ENCODE data around the gene SNRNP70.
A peak's percentile ranks its signal among the peaks of the same experiment; 100 is the strongest.

Gene SNRNP70

GRCh38 chr19:49110567-49110966 is 25.3 kb downstream of the SNRNP70 start:
- H3K36me3 Mint-ChIP-seq (ENCODE audit: insufficient read depth) = peaks cover 24% of the 10 kb centered on the region
- no peak for DNase-seq (ENCODE audit: low spot score in 2 of 2)
- H3K9me3 Mint-ChIP-seq = no peaks in the 10 kb centered on the region
- H3K4me3 Mint-ChIP-seq = no peak overlapping the region
- no peak for ATAC-seq (replicated peaks; ENCODE audit: extremely low read depth, poor library complexity, severe bottlenecking)
- no peaks in the 10 kb centered on the region for H3K27me3 Mint-ChIP-seq
- peaks cover 19% of the 10 kb centered on the region for H3K4me1 Mint-ChIP-seq
- no peak overlapping the region for H3K27ac Mint-ChIP-seq (ENCODE audit: low read depth)

- DNase-seq (ENCODE audit: low spot score in 2 of 2) = no peak
- Mint-ChIP-seq H3K4me3 (no peak overlapping the region), H3K27me3 (no peaks in the 10 kb centered on the region), H3K9me3 (no peaks in the 10 kb centered on the region), H3K4me1 (peaks cover 21% of the 10 kb centered on the region), H3K36me3 (ENCODE audit: insufficient read depth) (peaks cover 20% of the 10 kb centered on the region), H3K27ac (ENCODE audit: low read depth) (no peak overlapping the region)
- ATAC-seq (replicated peaks; ENCODE audit: extremely low read depth, poor library complexity, severe bottlenecking) = no peak
These were observed 26.2 kb downstream of the SNRNP70 start for GRCh38 chr19:49111218-49111998.

- DNase-seq (ENCODE audit: low spot score in 2 of 2) (peak; percentile 67 to 72), ATAC-seq (replicated peaks; ENCODE audit: extremely low read depth, poor library complexity, severe bottlenecking) (peak; percentile 44)
- Mint-ChIP-seq H3K36me3 (ENCODE audit: insufficient read depth) (peaks cover 9% of the 10 kb centered on the region), H3K4me3 (peak within 1 kb of the TSS; percentile 78), H3K27me3 (no peaks in the 10 kb centered on the region), H3K9me3 (no peaks in the 10 kb centered on the region), H3K4me1 (peaks cover 29% of the 10 kb centered on the region), H3K27ac (ENCODE audit: low read depth) (peak within 1 kb of the TSS; percentile 49)
These were observed 28.7 kb downstream of the SNRNP70 start, which contains the start of gene LIN7B for GRCh38 chr19:49113762-49114629. Gene LIN7B, plus strand, starts transcription at chr19:49114370. Its CDS starts 35 bp downstream, at chr19:49114405.

- H3K9me3 Mint-ChIP-seq = no peaks in the 10 kb centered on the region
- peak overlapping the region; percentile 78 for H3K4me3 Mint-ChIP-seq
- peak overlapping the region; percentile 49 for H3K27ac Mint-ChIP-seq (ENCODE audit: low read depth)
- DNase-seq (ENCODE audit: low spot score in 2 of 2) = no peak
- peaks cover 10% of the 10 kb centered on the region for H3K36me3 Mint-ChIP-seq (ENCODE audit: insufficient read depth)
- peaks cover 29% of the 10 kb centered on the region for H3K4me1 Mint-ChIP-seq
- no peaks in the 10 kb centered on the region for H3K27me3 Mint-ChIP-seq
- ATAC-seq (replicated peaks; ENCODE audit: extremely low read depth, poor library complexity, severe bottlenecking) = no peak
These were observed 29.5 kb downstream of the SNRNP70 start for GRCh38 chr19:49114630-49115363.

GRCh38 chr19:49116544-49116943 is 31.3 kb downstream of the SNRNP70 start:
- no peaks in the 10 kb centered on the region for H3K9me3 Mint-ChIP-seq
- peaks cover 12% of the 10 kb centered on the region for H3K36me3 Mint-ChIP-seq (ENCODE audit: insufficient read depth)
- peak overlapping the region; percentile 78 for H3K4me3 Mint-ChIP-seq
- ATAC-seq (replicated peaks; ENCODE audit: extremely low read depth, poor library complexity, severe bottlenecking) = no peak
- no peak overlapping the region for H3K27ac Mint-ChIP-seq (ENCODE audit: low read depth)
- DNase-seq (ENCODE audit: low spot score in 2 of 2) = no peak
- H3K4me1 Mint-ChIP-seq = peaks cover 39% of the 10 kb centered on the region
- H3K27me3 Mint-ChIP-seq = no peaks in the 10 kb centered on the region

GRCh38 chr19:49117677-49118564 is 32.7 kb downstream of the SNRNP70 start:
- Mint-ChIP-seq H3K9me3 (no peaks in the 10 kb centered on the region), H3K27me3 (no peaks in the 10 kb centered on the region), H3K27ac (ENCODE audit: low read depth) (peak overlapping the region; percentile 83), H3K36me3 (ENCODE audit: insufficient read depth) (peaks cover 12% of the 10 kb centered on the region), H3K4me1 (peaks cover 39% of the 10 kb centered on the region), H3K4me3 (peak overlapping the region; percentile 78)
- no peak for DNase-seq (ENCODE audit: low spot score in 2 of 2)
- ATAC-seq (replicated peaks; ENCODE audit: extremely low read depth, poor library complexity, severe bottlenecking) = no peak

- Mint-ChIP-seq H3K9me3 (no peaks in the 10 kb centered on the region), H3K27me3 (no peaks in the 10 kb centered on the region), H3K4me1 (peaks cover 34% of the 10 kb centered on the region), H3K4me3 (peak within 1 kb of the TSS; percentile 78), H3K27ac (ENCODE audit: low read depth) (peak within 1 kb of the TSS; percentile 83), H3K36me3 (ENCODE audit: insufficient read depth) (peaks cover 12% of the 10 kb centered on the region)
- DNase-seq (ENCODE audit: low spot score in 2 of 2) = peak; percentile 95
- ATAC-seq (replicated peaks; ENCODE audit: extremely low read depth, poor library complexity, severe bottlenecking) = peak; percentile 85
These were observed 33.5 kb downstream of the SNRNP70 start, which contains the start of gene C19orf73 for GRCh38 chr19:49118565-49119410. Gene C19orf73, minus strand, starts transcription at chr19:49119143. Its CDS starts 121 bp downstream, at chr19:49119022.

GRCh38 chr19:49119411-49120324 is 34.4 kb downstream of the SNRNP70 start, which contains the start of gene PPFIA3:
Gene PPFIA3, plus strand, starts transcription at chr19:49119544. Its CDS starts 8,330 bp downstream, at chr19:49127874.
- Mint-ChIP-seq H3K9me3 (no peaks in the 10 kb centered on the region), H3K4me3 (peak within 1 kb of the TSS; percentile 78), H3K36me3 (ENCODE audit: insufficient read depth) (peaks cover 12% of the 10 kb centered on the region), H3K27me3 (no peaks in the 10 kb centered on the region), H3K27ac (ENCODE audit: low read depth) (peak within 1 kb of the TSS; percentile 83), H3K4me1 (peaks cover 30% of the 10 kb centered on the region)
- DNase-seq (ENCODE audit: low spot score in 2 of 2) (no peak), ATAC-seq (replicated peaks; ENCODE audit: extremely low read depth, poor library complexity, severe bottlenecking) (no peak)

GRCh38 chr19:49120325-49120683 is 35.1 kb downstream of the SNRNP70 start:
- Mint-ChIP-seq H3K4me3 (peak overlapping the region; percentile 78), H3K4me1 (peaks cover 30% of the 10 kb centered on the region), H3K27me3 (no peaks in the 10 kb centered on the region), H3K36me3 (ENCODE audit: insufficient read depth) (peaks cover 12% of the 10 kb centered on the region), H3K27ac (ENCODE audit: low read depth) (peak overlapping the region; percentile 54), H3K9me3 (no peaks in the 10 kb centered on the region)
- ATAC-seq (replicated peaks; ENCODE audit: extremely low read depth, poor library complexity, severe bottlenecking) (no peak), DNase-seq (ENCODE audit: low spot score in 2 of 2) (no peak)

- peak overlapping the region; percentile 78 for H3K4me3 Mint-ChIP-seq
- peaks cover 30% of the 10 kb centered on the region for H3K4me1 Mint-ChIP-seq
- peak overlapping the region; percentile 54 for H3K27ac Mint-ChIP-seq (ENCODE audit: low read depth)
- ATAC-seq (replicated peaks; ENCODE audit: extremely low read depth, poor library complexity, severe bottlenecking) (no peak), DNase-seq (ENCODE audit: low spot score in 2 of 2) (no peak)
- H3K9me3 Mint-ChIP-seq = no peaks in the 10 kb centered on the region
- H3K27me3 Mint-ChIP-seq = no peaks in the 10 kb centered on the region
- peaks cover 12% of the 10 kb centered on the region for H3K36me3 Mint-ChIP-seq (ENCODE audit: insufficient read depth)
These were observed 35.6 kb downstream of the SNRNP70 start for GRCh38 chr19:49120868-49121267.
